Activated naive CD4-positive, alpha-beta T cell treated with anti-CD3 and anti-CD28 coated beads, Interleukin-2, amount 50 U/mL, for 16 hours (primary cell): ENCODE results near the gene COX6A1.

Experiments used
- DNase-seq: peaks from one replicate; pipeline ENCODE4 v3.0.0-alpha.2; 2020

Gene COX6A1

DNA sequence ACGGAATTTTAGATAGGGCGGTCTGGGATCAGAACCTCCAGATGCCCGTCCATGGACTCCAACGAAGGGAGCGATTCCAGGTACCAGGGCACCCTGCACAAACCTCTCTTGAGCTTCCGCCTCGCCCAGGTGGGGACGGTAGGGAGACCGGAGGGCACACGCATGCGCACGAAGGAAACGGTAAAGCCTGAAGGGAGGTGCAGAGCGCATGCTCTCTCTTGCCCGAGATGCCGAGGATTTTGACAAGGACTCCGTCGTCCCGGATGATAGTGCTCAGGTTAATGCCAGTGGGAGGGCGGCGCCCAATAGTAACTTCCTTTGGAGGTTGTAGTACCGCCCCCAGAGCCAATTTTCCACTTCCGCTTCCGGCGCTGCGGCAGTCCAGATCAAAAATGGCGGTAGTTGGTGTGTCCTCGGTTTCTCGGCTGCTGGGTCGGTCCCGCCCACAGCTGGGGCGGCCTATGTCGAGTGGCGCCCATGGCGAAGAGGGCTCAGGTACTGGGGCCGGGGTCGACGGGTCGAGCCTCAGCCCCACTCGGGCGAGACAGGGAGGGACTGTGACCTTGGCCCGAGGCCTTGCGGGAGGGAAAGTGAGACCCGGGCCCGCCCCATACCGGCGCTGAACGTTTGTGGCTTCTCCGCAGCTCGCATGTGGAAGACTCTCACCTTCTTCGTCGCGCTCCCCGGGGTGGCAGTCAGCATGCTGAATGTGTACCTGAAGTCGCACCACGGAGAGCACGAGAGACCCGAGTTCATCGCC, at the start of gene COX6A1:
COX6A1 (plus strand) TSS at position 379 of the 760 bp plus-strand sequence; CDS start at position 393, 14 bp downstream.
- peak; percentile 99 for DNase-seq

GRCh38 chr12:120388691-120389481, 49.0 kb upstream of the COX6A1 start:
- DNase-seq, result no peak

DNA sequence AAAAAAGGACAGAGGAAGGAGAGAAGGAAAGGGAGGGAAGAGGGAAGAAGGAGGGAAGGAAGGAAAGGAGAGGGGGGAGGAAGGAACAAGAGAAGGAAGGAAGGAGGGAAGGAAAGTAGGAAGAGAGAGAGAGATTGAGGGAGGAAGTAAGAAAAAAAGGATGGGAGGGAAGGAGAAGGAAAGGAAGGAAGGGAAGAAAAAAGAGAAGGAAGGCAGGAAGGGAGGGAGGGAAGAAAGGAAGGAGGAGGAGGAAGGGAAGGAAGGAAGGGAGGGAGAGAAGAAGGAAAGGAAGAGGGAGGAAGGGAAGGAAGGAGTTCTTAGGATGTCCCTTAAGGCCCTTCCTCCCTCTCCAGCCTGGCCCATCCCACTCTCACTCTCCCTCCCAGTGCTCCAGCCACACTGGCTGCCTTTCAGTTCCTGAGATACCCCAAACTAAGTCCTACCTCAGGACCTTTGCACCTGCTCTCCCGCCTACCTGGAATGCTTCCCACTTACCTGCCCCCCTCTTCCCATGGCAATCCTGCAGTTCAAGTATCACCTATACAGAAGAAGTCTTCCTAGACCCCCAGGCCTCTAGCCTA, 47.3 kb upstream of the COX6A1 start:
- no peak for DNase-seq

- DNase-seq, result no peak
These were observed 43.2 kb upstream of the COX6A1 start for GRCh38 chr12:120394483-120395367.

DNA sequence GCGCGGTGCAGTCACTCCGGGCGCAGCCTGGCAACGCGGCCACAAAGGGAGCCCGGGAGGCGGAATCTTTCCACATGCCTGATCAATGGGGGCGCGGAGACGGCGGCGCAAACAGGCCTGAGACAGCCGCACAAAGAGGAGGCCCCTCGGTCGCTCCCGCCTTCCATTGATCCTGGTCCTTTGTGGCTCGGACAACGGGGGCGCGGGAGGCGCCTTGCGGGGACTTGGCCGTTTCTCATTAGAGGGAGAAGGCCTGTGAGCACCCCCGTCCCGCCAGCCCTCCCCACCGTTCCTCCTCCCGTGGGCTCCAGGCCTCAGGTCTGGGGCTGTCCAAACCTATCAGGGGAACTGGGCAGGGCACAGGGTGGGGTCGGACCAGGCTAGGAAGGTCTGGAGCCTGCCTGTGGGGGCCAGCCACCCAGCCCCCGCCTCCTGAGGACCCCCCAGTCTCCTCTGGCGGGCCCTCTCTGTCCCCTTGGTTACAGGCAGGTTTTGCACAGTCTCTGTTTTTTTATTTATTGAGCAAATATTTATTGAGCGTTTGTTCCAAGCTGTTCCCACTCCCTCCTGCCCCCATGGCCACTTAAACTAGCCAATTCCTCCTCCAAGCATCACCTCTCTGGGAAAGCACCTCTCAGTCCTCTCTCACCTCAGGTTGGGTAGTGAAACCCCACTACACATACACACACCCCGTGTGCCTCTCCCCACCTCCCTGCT, 39.9 kb upstream of the COX6A1 start:
- no peak for DNase-seq

DNA sequence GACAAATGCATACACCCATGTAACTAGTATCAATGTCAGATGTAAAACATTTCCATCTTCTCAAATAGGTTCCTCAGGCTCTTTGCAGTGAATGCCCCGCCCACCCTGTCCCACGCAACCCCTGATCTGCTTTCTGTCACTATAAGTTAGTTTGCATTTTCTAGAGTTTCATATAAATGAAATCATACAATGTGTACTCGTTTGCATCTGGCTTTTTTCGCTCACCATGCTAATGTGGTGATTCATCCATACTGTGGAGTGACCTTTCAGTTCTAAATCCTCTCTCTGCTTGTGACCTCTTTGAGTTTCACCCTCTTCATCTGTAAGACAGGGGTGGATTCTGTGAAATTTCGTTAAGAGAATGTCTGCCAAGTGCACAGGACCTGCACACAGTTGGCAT, 38.4 kb upstream of the COX6A1 start:
- DNase-seq, result no peak

- no peak for DNase-seq
These were observed 35.7 kb upstream of the COX6A1 start for GRCh38 chr12:120402217-120402616.

DNA sequence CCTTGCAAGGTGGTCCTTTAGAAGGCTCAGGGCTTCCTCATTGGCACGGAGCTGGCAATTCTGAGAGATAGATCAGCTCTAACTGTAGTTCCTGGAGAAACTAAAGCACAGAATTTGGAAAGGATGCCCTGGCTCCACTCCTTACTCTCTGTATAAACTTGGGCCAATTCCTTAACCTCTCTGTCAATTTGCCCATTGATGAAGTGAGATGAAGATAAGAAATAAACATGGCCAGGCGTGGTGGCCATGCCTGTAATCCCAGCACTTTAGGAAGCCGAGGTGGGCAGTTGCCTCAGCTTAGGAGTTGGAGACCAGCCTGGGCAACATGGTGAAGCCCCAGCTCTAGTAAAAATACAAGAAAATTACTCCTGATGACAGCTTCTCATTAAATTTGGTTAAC, 34.0 kb upstream of the COX6A1 start:
- DNase-seq, result no peak

DNA sequence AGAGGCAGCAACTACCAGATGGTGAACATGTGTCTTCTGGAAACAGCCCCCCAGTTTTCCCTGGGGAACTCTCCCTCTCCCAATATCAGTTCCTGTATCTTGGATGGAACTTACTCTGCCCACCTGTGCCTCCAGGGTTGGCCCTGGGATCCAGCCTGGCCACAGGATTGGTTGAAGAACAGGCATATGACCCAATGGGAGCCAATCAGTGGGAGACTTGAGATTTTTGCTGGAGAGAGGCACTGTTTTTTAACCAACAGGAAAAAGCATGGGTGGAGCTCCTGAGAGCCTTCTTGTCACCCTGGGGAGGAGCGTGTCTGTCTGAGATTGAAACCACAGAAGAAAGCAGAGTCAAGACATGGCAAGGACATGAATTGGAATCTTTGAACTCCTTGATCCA, 33.6 kb upstream of the COX6A1 start:
- no peak for DNase-seq

DNA sequence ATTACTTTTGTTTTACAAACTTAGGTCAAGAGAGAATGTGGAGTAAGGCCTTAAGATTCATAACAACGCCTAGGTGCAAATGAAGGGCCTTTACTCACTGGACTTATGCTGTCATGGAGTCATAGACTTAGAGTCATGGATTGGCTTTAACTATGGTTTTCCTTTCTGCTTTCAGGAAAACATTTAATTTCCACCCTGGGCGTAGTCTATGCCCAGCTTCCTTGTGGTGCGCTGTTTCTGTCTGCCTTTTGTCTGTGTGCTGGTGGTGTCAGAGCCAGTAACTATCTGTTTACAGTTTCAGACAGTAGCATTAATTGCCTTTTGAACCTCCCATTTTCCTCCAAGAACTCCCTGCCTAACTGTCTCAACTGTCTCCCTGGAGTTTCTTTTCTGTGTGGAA, 31.8 kb upstream of the COX6A1 start:
- DNase-seq, result no peak

DNA sequence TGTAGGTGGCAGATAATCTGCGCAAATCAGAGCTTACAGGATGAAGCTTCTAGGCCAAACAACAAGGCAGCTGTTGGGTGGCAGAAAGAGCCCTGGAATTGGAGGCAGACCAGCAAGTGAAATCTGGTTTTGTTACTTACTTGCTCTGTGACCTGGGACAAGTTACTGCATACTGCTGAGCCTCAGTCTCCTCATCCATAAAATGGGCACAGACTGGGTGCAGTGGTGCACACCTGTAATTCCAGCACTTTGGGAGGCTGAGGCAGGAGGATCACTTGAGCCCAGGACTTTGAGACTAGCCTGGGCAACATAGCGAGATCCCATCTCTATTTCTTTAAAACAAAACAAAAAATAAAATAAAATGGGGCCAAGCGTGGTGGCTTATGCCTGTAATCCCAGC, 31.4 kb upstream of the COX6A1 start:
- no peak for DNase-seq

- DNase-seq, result no peak
These were observed 29.1 kb upstream of the COX6A1 start for GRCh38 chr12:120408771-120409170.

DNA sequence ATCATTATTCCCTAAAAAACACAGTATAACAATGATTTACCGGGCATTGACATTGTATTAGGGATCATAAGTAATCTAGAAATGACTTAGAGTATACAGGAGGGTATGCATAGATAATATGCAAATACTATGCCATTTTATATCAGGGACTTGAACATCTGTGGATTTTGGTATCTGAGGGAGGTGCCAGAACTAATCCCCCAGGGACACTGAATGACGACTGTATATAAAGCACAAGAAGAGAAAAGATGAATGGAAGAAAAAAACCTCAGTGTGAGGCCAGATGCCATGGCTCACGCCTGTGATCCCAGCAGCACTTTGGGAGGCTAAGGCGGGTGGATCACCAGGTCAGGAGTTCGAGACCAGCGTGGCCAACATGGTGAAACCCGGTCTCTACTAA, 25.5 kb upstream of the COX6A1 start:
- no peak for DNase-seq

DNA sequence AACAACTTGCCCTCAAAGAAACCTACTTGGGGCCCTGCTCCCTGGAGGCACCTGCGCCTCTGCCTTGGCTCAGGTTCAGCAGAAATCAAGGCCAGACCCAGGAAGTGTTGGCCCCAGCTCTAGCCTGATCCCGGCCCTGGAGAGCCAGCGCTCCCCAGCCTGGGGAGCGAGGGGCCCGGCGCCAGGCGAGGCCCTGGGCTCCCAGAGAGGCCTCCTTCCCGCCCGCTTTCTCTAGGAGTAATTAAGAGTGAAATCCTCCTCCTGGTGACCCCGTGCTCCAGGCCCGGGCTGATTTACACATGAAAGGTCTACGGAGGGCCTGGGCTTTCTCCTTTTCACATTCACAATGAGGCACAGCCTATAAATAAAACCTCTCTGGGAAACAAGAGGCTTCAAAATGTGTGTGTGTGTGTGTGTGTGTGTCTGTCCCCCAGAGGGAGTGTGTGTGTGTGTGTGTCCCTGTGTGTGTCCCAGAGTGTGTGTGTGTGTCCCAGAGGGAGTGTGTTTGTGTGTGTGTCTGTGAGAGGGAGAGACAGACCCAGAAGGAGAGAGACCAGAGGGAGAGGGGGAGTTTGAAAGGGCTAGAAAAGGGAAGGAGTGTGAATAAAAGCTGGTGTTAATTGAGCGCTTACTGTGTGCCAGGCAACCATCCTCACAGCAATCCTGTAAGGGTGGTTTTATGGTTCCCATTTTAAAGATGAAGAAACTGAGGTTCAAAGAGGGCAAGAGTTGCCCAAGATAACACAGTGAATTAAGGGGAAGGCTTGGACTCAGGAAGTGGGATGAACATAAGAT, 23.8 kb upstream of the COX6A1 start:
- DNase-seq, result no peak

GRCh38 chr12:120416490-120417216, 21.3 kb upstream of the COX6A1 start:
- no peak for DNase-seq

DNA sequence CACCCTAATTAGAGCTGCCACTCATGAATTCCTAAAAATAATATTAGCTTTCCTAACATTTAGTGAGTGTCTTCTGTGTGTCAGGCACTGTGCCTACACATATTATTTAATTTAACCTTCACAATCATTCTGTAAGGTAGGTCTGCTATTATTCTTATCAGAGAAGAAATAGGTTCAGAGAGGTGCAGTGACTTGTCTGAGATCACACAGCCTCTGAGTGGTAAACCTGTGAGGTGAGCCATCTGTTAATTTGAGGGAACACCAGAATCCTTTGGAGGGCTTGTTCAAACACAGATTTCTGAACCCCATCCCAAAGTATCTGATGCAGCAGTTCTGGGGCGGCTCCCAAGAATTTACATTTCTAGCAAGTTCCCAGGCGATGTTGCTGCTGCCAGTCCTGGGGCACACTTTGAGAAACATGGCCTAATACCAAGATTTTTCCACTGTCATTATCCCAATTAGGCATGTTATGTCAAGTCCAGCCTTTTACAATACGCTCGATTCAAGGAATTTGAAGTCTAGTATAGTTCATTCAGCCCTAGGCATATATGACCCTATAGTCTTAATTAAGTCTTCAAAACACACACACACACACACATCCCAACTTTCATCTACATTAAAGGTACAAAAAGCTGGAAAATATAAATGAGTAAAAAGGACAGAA, 19.9 kb upstream of the COX6A1 start:
- no peak for DNase-seq

DNA sequence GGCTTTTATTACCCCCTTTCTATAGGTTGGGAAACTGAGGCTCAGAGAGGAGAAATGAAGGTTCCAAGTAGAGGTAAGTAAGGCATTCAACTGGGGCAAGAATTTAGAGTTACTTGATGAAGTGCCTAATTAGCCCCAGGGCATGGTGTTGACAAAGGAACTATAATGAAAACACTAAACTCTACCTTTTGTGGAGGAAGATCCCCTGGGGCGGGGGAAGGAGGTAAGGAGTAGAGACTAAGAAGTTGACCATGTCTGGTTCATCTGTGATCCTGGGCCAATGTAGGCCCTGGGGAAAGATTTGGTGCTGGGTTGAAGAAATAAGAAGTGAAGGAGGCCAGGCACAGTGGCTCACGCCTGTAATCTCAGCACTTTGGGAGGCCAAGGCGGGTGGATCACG, 16.2 kb upstream of the COX6A1 start:
- no peak for DNase-seq

GRCh38 chr12:120422892-120423456, 14.9 kb upstream of the COX6A1 start:
- DNase-seq, result no peak

DNA sequence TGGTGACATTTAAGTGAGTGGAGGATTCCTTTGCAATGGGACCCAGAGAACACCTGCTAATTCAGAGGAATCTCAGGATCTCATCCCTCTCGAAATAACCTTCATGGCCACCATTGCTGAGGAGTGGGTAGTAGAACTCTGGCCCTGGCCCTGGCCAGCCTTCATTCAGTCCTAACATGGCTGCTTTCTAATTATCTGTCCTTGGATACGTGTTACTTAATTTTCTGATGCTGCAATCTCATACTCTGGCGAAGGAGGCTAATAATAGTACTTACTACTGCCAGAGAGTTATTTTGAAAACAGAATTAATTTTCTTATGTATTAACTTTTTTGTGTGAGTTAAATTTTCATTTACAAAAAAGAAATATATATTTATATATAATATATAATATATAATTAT, 12.1 kb upstream of the COX6A1 start:
- no peak for DNase-seq
